ENCODE data around the gene ZSWIM2.
A peak's percentile ranks its signal among the peaks of the same experiment; 100 is the strongest.
"Not testable (repeated sequence)": the region's sequence is repeated elsewhere in the genome, so short reads cannot be mapped to it uniquely, and the experiment has no call there.

The ZSWIM2 gene

DNA sequence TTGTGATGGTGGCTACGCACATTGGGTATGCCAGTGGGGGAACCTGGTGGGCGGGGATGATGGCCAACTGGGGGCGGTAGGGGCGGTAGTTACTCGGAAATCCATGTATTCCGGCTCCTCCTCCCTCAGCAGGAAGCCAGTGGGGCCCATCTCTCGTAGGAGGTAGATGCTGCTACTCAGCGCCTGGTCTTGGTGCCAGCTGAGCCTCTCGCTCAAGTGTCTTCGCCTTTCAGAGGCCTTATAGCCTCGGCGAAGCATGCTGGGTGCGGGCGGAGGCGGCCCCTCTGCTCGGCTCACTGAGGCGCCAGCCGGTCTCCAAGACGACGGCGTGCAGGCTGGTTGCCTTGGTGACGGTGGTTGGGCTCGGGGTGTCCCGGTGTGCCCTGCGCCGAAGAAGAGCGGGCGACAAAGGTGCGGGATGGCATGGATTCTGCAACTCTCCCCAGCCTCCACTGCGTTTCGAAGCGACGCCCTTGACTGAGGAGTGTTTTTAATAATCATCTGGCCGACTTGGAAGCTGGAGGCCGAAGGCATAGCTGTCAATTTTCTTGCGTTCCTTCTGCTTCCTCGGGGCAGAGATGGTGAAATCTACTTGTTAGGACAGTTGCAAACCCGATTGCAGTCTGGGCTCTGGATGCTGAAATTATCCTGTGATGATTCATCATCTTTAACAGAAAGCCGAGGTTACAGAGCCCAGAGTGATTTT is at the start of gene ZSWIM2:
Gene ZSWIM2 (minus strand): TSS at position 298 of the 706 bp plus-strand sequence. CDS start 40 bp downstream, at position 258.
- DNase-seq: peak; percentile 4

- not testable (repeated sequence) for DNase-seq
Measured at GRCh38 chr2:186896220-186896619, 47.2 kb upstream of the ZSWIM2 start.

DNA sequence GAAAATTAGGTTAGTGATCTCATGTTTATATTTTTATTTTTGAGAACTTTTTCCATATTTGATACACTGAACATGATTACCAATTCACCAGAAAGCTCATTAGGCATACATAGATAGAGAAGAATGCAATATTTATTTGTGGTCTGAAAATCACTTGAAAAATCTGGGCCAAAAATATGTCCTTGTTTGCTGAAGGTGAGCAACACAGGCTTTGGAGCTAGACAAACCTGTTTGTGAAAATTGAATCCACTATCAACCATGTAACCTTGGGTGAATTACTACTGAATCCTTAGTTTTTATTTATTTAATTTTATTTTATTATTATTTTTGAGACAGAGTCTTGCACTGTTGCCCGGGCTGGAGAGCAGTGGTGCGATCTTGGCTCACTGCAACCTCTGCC is 46.5 kb upstream of the ZSWIM2 start:
- no peak for DNase-seq

- no peak for DNase-seq
Measured at GRCh38 chr2:186894478-186894877, 45.5 kb upstream of the ZSWIM2 start.

GRCh38 chr2:186892821-186893220 is 43.9 kb upstream of the ZSWIM2 start:
- DNase-seq: no peak

DNA sequence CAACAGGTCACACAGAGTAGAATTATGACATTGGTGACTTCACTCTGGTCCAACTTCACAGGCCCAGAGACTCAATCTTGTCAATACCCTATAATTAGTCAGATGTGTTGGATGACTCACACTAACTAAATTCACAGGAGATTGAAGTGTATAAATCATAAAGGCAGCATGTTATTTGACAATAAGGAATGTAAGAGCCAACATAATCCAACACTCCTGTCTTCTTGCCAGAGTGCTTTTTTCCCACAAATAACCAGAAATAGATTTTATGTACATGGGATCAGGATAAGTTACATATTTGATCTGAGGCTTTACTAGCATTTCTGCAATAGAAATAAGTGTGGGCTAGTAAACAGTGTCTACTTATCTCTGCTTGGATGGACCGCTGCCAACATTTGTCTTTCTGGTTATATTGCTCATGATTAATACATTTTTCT is 42.2 kb upstream of the ZSWIM2 start:
- no peak for DNase-seq

- DNase-seq: no peak
Measured at GRCh38 chr2:186889101-186889879, 40.3 kb upstream of the ZSWIM2 start.

DNA sequence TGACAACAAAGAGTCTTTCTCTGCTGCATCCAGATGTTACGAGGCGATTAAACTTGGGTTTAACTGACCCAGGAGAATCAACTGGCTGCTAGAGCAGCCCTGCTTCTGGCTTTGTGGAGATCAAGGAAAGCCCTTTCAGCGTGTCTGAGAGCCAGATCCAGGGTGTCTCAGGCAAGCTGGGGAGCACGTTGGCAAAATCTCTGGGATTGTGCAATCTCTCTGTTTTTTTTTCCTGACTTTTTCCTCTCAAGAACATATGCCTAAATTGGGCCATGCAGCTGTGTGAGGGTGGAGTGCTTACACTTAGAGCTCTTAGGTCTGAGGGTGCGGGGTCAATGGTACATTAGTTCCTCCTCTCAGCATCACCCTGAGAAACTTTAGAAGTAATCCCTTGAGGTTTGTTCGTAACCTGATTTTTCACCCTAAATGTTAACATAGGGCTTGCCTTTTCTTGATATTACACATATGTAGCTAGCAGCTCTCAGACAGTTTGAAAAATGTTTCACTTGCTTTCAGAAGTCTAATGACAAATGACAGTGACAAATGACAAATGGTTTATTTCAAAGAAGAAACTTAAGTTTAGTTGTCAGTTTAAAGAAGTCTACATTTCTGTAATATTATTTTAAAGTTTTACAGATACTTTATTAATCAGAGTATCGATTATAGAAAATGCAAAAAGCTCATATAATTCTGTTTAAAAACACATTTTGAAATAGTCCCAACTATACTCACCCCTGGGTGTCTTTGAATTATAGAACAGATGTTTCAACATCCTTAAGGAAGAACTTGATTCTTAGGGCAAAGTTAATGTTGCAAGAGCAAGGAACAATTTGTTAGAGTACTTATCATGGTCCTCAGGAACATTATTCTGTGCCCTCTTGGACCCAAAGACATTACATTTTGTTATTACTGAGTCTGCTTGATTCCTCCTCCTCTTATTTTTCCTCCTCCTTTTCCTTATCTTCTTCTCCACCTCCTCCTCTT is 38.4 kb upstream of the ZSWIM2 start:
- DNase-seq: no peak

GRCh38 chr2:186884587-186884986 is 35.6 kb upstream of the ZSWIM2 start:
- no peak for DNase-seq

- no peak for DNase-seq
Measured at GRCh38 chr2:186883666-186884065, 34.7 kb upstream of the ZSWIM2 start.

- no peak for DNase-seq
Measured at GRCh38 chr2:186882511-186883071, 33.6 kb upstream of the ZSWIM2 start.

GRCh38 chr2:186881660-186882059 is 32.7 kb upstream of the ZSWIM2 start:
- no peak for DNase-seq

- DNase-seq: no peak
Measured at GRCh38 chr2:186879312-186879711, 30.3 kb upstream of the ZSWIM2 start.

- no peak for DNase-seq
Measured at GRCh38 chr2:186874713-186875112, 25.7 kb upstream of the ZSWIM2 start.

GRCh38 chr2:186871881-186872280 is 22.9 kb upstream of the ZSWIM2 start:
- DNase-seq: no peak

DNA sequence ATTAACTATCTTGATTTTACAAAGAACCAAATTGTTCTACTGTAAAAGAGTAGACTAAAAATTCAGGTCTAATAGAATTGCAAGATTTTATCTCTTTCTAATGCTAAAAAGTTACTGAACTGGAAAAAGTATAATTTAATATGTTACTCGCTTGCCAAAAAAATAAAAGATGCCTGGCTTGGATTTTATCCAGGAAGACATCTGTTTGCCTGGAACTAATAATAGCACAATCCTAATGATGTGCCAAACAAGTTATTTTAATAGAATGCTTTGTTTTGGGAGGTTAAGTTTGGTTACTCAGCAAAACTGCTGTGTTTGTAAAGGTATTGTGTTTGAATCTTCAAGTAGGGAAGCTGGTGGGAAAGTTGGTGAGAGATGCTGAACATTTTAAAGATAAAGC is 19.4 kb upstream of the ZSWIM2 start:
- no peak for DNase-seq

- no peak for DNase-seq
Measured at GRCh38 chr2:186862869-186863709, 14.1 kb upstream of the ZSWIM2 start.

DNA sequence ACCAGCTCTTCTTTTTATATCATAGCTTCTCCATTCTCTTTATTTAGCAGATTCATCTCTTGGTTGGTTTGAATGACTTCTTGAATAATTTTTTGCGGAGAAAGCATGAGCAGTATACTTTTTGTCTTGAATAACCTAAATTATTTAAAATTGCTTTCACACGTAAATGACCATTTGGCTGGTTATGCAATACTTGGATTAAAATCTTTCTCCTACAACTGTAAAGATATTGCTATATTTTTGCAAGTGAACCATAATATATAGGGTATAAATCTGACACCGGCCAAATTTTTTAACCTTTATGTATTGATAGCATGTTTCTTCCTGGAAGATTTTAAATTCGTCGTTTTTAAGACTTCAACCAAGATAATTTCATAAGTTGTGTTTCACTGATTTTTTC is 6.2 kb upstream of the ZSWIM2 start:
- no peak for DNase-seq

- no peak for DNase-seq
Measured at GRCh38 chr2:186853951-186854350, 5.0 kb upstream of the ZSWIM2 start.

- no peak for DNase-seq
Measured at GRCh38 chr2:186852508-186852907, 3.5 kb upstream of the ZSWIM2 start.

GRCh38 chr2:186842373-186842772 is 6.6 kb downstream of the ZSWIM2 start:
- DNase-seq: no peak

DNA sequence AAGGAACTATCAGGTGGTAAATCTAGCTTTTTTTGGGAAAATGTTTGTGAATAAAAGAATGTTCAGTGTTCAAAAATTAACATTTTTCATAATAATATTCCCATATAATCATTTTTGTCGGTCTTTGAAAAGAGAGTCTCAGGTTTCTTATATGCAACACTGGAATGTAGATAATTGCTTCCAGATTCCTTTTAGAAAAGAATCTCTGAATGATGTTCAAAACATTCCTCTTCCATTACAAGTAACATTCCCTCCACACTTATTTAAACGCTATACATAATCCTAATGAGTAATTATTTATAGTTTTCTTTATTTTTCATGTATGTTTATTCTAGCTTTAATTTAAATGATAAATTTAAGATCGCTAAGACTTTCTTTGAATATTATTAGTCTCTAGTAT is 7.0 kb downstream of the ZSWIM2 start:
- no peak for DNase-seq

Measured in stimulated activated CD4-positive, alpha-beta T cell treated with anti-CD3 and anti-CD28 coated beads, Interleukin-4, amount 100 ng/mL, for 24 hours (primary cell).